Measurements from ENCODE around the gene PDE8A. TPM values are rescaled to one million over a fixed set of nuclear protein-coding genes. Genes with fewer than 3 reads are reported as not detected.

The PDE8A gene
- total and polyA plus RNA-seq, 10 of the 15 experiments (the other 5 are each of a cell fraction or from before 2014, with no cell fraction given): 6.7 to 69.2 (median 27.2) TPM

DNA sequence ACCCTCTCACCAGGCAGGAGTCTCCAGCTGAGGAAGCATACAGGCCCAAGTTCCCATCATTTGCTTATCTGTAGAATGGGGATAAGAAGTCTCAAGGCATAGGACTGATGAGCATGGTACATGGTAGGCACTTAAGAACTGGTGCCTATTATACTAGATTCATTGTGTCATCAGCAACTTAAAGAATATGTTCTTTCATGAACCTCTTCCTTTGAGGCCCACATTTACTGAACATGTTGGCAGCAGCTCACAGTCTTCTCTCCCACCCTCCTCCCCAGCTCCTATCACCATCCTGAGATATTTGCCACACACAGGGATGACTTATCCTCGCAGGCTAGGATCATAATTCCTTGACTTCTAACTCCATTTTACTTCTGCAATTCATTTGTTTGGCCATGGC, 142.5 kb downstream of the PDE8A start:
- no peaks in the 10 kb centered on the region for H4K20me1 ChIP-seq (ENCODE audit: control insufficient read depth, insufficient read depth)
- H3K4me2 ChIP-seq (ENCODE audit: control insufficient read depth, insufficient read depth): no peak overlapping the region
- BruUV-seq (replicated peaks): no TSS peak
- H3K36me3 ChIP-seq (ENCODE audit: control insufficient read depth in 2 of 2, insufficient read depth in 2 of 2, low read length in 1 of 2): peaks cover 0 to 15% of the 10 kb centered on the region in 2 experiments; a peak in 3 of 4 replicates
- no peaks in the 10 kb centered on the region for H3K79me2 ChIP-seq (ENCODE audit: control insufficient read depth, insufficient read depth, low read length)
- no peaks in the 10 kb centered on the region for H3K4me1 ChIP-seq (ENCODE audit: control insufficient read depth, insufficient read depth, low read length)
- H2AFZ ChIP-seq (ENCODE audit: control insufficient read depth, low read depth, low read length): no peak overlapping the region
- H3K27ac ChIP-seq (ENCODE audit: control insufficient read depth, insufficient read depth): no peak overlapping the region
- no peak overlapping the region for H3K4me3 ChIP-seq
- CTCF ChIA-PET: no interaction called here
- 96% methylated on average over 1 of the region's 1 CpG for WGBS (ENCODE audit: insufficient coverage, insufficient replicate concordance, low lambda C conversion rate, missing lambda C conversion rate)
- no peak overlapping the region for H3K9ac ChIP-seq (ENCODE audit: control insufficient read depth, insufficient read depth, low read length)
- no peaks in the 10 kb centered on the region for H3K27me3 ChIP-seq (replicated peaks in 1 of 2; ENCODE audit: control insufficient read depth in 2 of 2, insufficient read depth in 2 of 2, low read length in 1 of 2)
- no peaks in the 10 kb centered on the region for H3K9me3 ChIP-seq (replicated peaks; ENCODE audit: control insufficient read depth, insufficient read depth, low read length)
- ATAC-seq (no peak), DNase-seq (ENCODE audit: low read depth, low spot score) (no peak), FAIRE-seq (no peak)
- TF ChIP-seq SMAD1 (IDR thresholded peaks at IDR 0.05; ENCODE audit: low read depth, partially characterized antibody) (no peak), KAT2A (conservative IDR thresholded peaks at IDR 0.05; ENCODE audit: control insufficient read depth, low read depth, low read length) (no peak), IRF4 (IDR thresholded peaks at IDR 0.05; ENCODE audit: low read depth, low read length) (no peak), CEBPB (IDR thresholded peaks at IDR 0.05; ENCODE audit: borderline replicate concordance in 1 of 2, low read depth in 2 of 2, low read length in 2 of 2) (no peak)
- TF ChIP-seq, protein P1, sequence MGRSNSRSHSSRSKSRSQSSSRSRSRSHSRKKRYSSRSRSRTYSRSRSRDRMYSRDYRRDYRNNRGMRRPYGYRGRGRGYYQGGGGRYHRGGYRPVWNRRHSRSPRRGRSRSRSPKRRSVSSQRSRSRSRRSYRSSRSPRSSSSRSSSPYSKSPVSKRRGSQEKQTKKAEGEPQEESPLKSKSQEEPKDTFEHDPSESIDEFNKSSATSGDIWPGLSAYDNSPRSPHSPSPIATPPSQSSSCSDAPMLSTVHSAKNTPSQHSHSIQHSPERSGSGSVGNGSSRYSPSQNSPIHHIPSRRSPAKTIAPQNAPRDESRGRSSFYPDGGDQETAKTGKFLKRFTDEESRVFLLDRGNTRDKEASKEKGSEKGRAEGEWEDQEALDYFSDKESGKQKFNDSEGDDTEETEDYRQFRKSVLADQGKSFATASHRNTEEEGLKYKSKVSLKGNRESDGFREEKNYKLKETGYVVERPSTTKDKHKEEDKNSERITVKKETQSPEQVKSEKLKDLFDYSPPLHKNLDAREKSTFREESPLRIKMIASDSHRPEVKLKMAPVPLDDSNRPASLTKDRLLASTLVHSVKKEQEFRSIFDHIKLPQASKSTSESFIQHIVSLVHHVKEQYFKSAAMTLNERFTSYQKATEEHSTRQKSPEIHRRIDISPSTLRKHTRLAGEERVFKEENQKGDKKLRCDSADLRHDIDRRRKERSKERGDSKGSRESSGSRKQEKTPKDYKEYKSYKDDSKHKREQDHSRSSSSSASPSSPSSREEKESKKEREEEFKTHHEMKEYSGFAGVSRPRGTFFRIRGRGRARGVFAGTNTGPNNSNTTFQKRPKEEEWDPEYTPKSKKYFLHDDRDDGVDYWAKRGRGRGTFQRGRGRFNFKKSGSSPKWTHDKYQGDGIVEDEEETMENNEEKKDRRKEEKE (IDR thresholded peaks at IDR 0.05): no peak
- TF ChIP-seq, protein P2, sequence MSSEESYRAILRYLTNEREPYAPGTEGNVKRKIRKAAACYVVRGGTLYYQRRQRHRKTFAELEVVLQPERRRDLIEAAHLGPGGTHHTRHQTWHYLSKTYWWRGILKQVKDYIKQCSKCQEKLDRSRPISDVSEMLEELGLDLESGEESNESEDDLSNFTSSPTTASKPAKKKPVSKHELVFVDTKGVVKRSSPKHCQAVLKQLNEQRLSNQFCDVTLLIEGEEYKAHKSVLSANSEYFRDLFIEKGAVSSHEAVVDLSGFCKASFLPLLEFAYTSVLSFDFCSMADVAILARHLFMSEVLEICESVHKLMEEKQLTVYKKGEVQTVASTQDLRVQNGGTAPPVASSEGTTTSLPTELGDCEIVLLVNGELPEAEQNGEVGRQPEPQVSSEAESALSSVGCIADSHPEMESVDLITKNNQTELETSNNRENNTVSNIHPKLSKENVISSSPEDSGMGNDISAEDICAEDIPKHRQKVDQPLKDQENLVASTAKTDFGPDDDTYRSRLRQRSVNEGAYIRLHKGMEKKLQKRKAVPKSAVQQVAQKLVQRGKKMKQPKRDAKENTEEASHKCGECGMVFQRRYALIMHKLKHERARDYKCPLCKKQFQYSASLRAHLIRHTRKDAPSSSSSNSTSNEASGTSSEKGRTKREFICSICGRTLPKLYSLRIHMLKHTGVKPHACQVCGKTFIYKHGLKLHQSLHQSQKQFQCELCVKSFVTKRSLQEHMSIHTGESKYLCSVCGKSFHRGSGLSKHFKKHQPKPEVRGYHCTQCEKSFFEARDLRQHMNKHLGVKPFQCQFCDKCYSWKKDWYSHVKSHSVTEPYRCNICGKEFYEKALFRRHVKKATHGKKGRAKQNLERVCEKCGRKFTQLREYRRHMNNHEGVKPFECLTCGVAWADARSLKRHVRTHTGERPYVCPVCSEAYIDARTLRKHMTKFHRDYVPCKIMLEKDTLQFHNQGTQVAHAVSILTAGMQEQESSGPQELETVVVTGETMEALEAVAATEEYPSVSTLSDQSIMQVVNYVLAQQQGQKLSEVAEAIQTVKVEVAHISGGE (CRISPR knock-in tag; IDR thresholded peaks at IDR 0.05): no peak
- RAD21 ChIA-PET (ENCODE audit: unreplicated experiment): no interaction called here
- POLR2A ChIA-PET: no interaction called here
- intact Hi-C loops (cut with micrococcal nuclease; ENCODE audit: unreplicated experiment): no loop called here
- SMC1A ChIA-PET (ENCODE audit: uncharacterized antibody, unreplicated experiment): no interaction called here
- in situ Hi-C loops (cut with MboI): no loop called here
